GM10248 (cell line): Measurements from ENCODE around the gene GRIK4.

Experiments
- CTCF ChIA-PET: fragments of 300-600 bp; sonication (Branson Sonifier 250); formaldehyde crosslinking; extraction: SDS; loops from one replicate; lab custom pipeline; 2021; ENCODE audit warnings: antibody characterized with exemption; lab: Yijun Ruan, JAX
- POLR2A ChIA-PET: fragments of 350-650 bp; sonication (Branson Sonifier 250); formaldehyde crosslinking; extraction: SDS; loops from one replicate; lab custom pipeline; 2020; ENCODE audit warnings: antibody characterized with exemption; lab: Yijun Ruan, JAX
- DNase-seq: peaks from one replicate; pipeline ENCODE4 v3.0.0; 2012; ENCODE audit errors: extremely low spot score
- CTCF ChIP-seq: IDR thresholded peaks from 2 replicates; pipeline ENCODE4 v1.5.1; 2012; ENCODE audit warnings: mild to moderate bottlenecking, low read depth; ENCODE audit errors: extremely low read depth, missing control alignments, control extremely low read depth

Gene GRIK4

DNA sequence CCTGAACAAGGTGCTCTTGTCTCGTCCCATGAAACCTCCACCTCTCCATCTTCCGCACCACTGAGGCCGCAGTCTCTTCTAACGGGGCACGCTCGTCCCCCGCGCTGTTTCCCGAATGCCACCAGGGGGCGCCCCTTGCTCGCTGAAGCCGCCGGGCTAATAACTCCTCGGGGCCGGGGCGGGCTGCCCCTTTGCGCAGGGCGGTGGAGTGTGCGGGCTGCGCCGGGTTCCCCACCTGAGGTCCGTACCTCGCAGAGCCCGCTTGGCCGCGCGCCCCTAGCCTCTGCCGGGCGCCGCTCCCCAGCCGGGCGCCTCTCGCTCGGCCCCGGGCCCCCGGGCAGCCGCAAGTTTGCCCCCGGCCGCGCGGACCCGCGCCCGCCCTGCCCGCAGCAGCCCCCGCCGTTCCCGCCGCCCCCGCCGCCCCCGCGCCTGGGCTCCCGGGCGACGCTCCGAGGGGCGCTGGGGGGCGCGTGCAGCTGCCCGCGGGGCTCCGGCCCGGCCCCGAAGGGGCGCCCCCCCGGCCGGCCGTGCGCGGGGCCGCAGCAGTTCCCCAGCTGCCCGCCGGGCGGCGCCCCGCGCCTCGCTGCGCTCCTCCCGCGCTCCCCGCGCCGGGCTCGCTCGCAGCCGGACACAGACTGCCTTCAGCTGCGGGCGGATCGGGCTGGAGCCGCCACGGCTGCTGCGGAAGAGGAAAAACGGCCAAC is at the start of gene GRIK4:
Gene GRIK4, plus strand, starts transcription at position 633 of the 704 bp plus-strand sequence. CDS start 148,571 bp downstream, outside the sequence.
- DNase-seq = peak; percentile 93
- CTCF ChIA-PET = interaction anchor here (0.6 to 12.1 kb wide), 46 partner anchors 9 to 684 kb away, joined by 3 to 124 read pairs (median 3); no protein-coding TSS in a partner anchor
- peak; percentile 97 for TF ChIP-seq CTCF
- POLR2A ChIA-PET = no interaction called here

GRCh38 chr11:120462825-120463224 is 48.7 kb upstream of the GRIK4 start:
- no peak for TF ChIP-seq CTCF
- DNase-seq = no peak
- ChIA-PET CTCF (interaction anchor here (1.2 kb wide), 1 partner anchor 11 kb away, joined by 3 read pairs; no protein-coding TSS in a partner anchor), POLR2A (no interaction called here)

DNA sequence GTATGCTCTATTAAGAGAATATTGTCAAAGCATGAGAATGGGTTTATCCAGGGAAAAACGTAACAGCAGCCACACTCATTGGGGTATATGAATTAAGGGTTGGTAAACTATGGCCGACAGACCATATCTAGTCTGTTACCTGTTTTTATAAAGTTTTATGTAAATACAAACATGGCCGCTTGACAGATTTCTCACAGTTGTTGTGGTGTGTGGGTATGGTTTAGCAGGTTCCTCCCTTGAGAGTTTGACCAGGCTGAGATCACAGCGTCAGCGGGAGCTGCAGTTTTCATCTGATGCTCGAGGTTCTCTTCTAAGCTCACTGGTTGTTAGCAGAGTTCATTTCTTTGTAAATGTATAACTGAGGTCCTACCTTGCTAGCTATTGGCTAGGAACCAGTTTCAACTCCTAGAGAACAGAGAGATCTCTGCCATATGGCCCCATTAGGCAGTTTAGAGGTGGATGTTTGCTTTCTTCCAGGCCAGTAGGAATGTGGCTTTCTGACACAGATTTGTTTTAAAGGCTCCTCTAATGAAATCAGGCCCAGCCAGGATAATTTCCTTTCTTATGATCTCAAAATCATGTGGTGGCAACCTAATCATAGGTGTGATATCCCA is 45.5 kb upstream of the GRIK4 start:
- no peak for DNase-seq
- ChIA-PET POLR2A (no interaction called here), CTCF (interaction anchor here (2.1 to 2.4 kb wide), 2 partner anchors 9 to 23 kb away, joined by 6 to 10 read pairs; no protein-coding TSS in a partner anchor)
- no peak for TF ChIP-seq CTCF

DNA sequence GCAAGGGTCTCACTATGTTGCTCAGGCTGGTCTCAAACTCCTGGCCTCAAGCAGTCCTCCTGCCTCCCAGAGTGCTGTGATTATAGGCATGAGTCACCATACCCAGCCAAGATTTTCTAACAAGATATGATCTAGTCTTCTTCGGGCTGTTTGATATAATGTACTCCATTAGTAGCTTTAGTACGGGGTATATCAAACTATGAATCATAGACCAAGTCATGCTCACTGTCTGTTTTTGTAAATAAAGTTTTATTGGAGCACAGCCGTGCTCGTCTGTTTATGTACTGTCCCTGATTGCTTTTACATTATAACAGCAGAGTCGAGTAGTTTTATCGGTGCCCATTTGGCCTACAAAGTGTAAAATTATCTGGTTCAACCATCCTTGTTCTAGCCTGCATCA is 43.9 kb upstream of the GRIK4 start:
- TF ChIP-seq CTCF = no peak
- no peak for DNase-seq
- POLR2A ChIA-PET = no interaction called here
- CTCF ChIA-PET = interaction anchor here (2.1 to 2.4 kb wide), 2 partner anchors 10 to 21 kb away, joined by 6 to 10 read pairs; no protein-coding TSS in a partner anchor

- no peak for DNase-seq
- TF ChIP-seq CTCF = no peak
- ChIA-PET POLR2A (no interaction called here), CTCF (interaction anchor here (2.1 kb wide), 1 partner anchor 19 kb away, joined by 7 read pairs; no protein-coding TSS in a partner anchor)
Observed at GRCh38 chr11:120471131-120471530, 40.4 kb upstream of the GRIK4 start.

GRCh38 chr11:120471994-120472393 is 39.6 kb upstream of the GRIK4 start:
- no peak for TF ChIP-seq CTCF
- no peak for DNase-seq
- ChIA-PET CTCF (interaction anchor here (0.8 kb wide), 1 partner anchor 16 kb away, joined by 3 read pairs; no protein-coding TSS in a partner anchor), POLR2A (no interaction called here)
